B cell (primary cell): ENCODE measurements around the gene TULP1.

Source experiments
- EZH2 ChIP-seq: IDR thresholded peaks from 2 replicates; pipeline ENCODE4 v1.6.1; 2012; ENCODE audit warnings: borderline replicate concordance, low read depth, mild to moderate bottlenecking, moderate library complexity, low read length; ENCODE audit not compliant: insufficient read depth, poor library complexity, severe bottlenecking
- TF ChIP-seq, protein P1 (sequence below): fragments of 200-600 bp; IDR thresholded peaks from one replicate; pipeline ENCODE4 v1.8.0; 2022; ENCODE audit warnings: antibody characterized with exemption, mild to moderate bottlenecking

DNA sequence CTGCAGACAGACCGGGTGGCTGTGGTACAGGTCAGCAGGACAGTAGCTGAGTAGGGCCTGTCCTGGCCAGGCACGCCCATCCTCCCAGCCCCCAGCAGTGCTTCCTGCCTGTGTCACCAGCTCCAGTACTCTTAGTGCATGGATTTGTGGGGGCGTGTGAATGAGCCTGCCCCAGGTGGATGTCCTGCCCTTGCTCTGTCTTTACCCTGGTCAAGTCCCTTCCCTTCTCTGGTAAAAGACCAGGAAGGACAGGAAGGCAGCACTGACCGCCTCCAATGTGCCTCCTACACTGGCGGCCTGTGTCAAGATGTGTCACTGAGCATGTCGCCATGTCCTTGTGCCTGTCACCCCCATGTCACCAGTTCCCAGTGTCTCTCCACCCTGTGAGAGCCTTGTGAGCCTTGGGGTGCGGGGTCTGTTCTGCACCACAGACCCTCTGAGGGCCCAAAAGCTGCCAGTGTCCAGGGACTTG, 27.7 kb downstream of the TULP1 start:
- TF ChIP-seq, protein P1, sequence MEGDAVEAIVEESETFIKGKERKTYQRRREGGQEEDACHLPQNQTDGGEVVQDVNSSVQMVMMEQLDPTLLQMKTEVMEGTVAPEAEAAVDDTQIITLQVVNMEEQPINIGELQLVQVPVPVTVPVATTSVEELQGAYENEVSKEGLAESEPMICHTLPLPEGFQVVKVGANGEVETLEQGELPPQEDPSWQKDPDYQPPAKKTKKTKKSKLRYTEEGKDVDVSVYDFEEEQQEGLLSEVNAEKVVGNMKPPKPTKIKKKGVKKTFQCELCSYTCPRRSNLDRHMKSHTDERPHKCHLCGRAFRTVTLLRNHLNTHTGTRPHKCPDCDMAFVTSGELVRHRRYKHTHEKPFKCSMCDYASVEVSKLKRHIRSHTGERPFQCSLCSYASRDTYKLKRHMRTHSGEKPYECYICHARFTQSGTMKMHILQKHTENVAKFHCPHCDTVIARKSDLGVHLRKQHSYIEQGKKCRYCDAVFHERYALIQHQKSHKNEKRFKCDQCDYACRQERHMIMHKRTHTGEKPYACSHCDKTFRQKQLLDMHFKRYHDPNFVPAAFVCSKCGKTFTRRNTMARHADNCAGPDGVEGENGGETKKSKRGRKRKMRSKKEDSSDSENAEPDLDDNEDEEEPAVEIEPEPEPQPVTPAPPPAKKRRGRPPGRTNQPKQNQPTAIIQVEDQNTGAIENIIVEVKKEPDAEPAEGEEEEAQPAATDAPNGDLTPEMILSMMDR = no peak
- no peak for TF ChIP-seq EZH2
